Panc1 (cell line): Measurements from ENCODE around the gene FAM184B. TPM values are rescaled to one million over a fixed set of nuclear protein-coding genes. Genes with fewer than 3 reads are reported as not detected.

ENCODE experiments used
- ATAC-seq: fragments of 200-7000 bp; cut with Tn5 transposase; 2 replicates; pipeline ENCODE4 v1.9.1; 2020; ENCODE audit warnings: mild to moderate bottlenecking, moderate library complexity
- BruUV-seq: library from RNA; stranded (reverse); fragments of 400-500 nt; replicated peaks from 2 replicates; lab custom pipeline; 2021; lab: Mats Ljungman, UMichigan
- CTCF ChIA-PET: fragments of 300-600 bp; sonication (Branson Sonifier 250); formaldehyde crosslinking; loops from one replicate; lab custom pipeline; 2022; ENCODE audit warnings: antibody characterized with exemption; lab: Charles Lee
- POLR2A ChIA-PET: fragments of 300-600 bp; sonication (Branson Sonifier 250); formaldehyde crosslinking; loops from one replicate; lab custom pipeline; 2022; ENCODE audit warnings: antibody characterized with exemption; lab: Charles Lee
- DNase-seq: peaks from one replicate; pipeline ENCODE4 v3.0.0-alpha.2; 2010; ENCODE audit warnings: low read depth, low spot score
- H3K27ac ChIP-seq: 2 replicates; pipeline ENCODE4 v1.5.1; 2011; ENCODE audit warnings: mild to moderate bottlenecking, low read length, inconsistent platforms
- H3K27me3 ChIP-seq: fragments of 200-500 bp; sonication (Bioruptor generic); 2 replicates; pipeline ENCODE4 v1.6.0; 2014; ENCODE audit warnings: low read length, inconsistent platforms; ENCODE audit not compliant: control insufficient read depth, insufficient read depth
- H3K36me3 ChIP-seq: fragments of 200-500 bp; sonication (Bioruptor generic); 2 replicates; pipeline ENCODE4 v1.5.1; 2014; ENCODE audit warnings: inconsistent platforms, mild to moderate bottlenecking, low read length, moderate library complexity; ENCODE audit not compliant: control insufficient read depth, insufficient read depth
- H3K4me1 ChIP-seq: 2 replicates; pipeline ENCODE4 v1.5.1; 2011; ENCODE audit warnings: inconsistent platforms, mild to moderate bottlenecking, low read length, moderate library complexity; ENCODE audit not compliant: control insufficient read depth, insufficient read depth
- H3K4me3 ChIP-seq, 2 experiments: 2 replicates each; pipeline ENCODE4 v1.5.1; 2011 to 2012; ENCODE audit warnings: low read depth in 2 of 2, low read length in 2 of 2, mild to moderate bottlenecking in 2 of 2, inconsistent platforms in 1 of 2, moderate library complexity in 1 of 2
- H3K9me3 ChIP-seq: fragments of 200-500 bp; sonication (Bioruptor generic); 2 replicates; pipeline ENCODE4 v1.5.1; 2014; ENCODE audit warnings: low read depth, mild to moderate bottlenecking, inconsistent platforms, low read length, moderate library complexity; ENCODE audit not compliant: control insufficient read depth, insufficient read depth
- POLR2AphosphoS5 ChIP-seq: IDR thresholded peaks from 2 replicates; pipeline ENCODE4 v1.6.1; 2012; ENCODE audit warnings: mild to moderate bottlenecking, low read depth, low read length, moderate library complexity
- SIN3A ChIP-seq: IDR thresholded peaks from 2 replicates; pipeline ENCODE4 v1.6.1; 2012; ENCODE audit warnings: low read depth, mild to moderate bottlenecking, low read length, moderate library complexity, borderline replicate concordance; ENCODE audit not compliant: insufficient read depth
- TCF7L2 ChIP-seq: IDR thresholded peaks from 2 replicates; pipeline ENCODE4 v1.6.1; 2011; ENCODE audit warnings: mild to moderate bottlenecking, low read depth, low read length, inconsistent platforms
- in situ Hi-C: cut with HindIII; loops from 2 replicates; pipeline ENCODE4 v1.10.0; 2016; ENCODE audit warnings: low sequenced_read_pairs, low pct_unique_long_range_greater_than_20kb
- intact Hi-C: fragments of 100-400 bp; cut with micrococcal nuclease; formaldehyde crosslinking; loops from one replicate; pipeline ENCODE4 v1.10.0; 2022; ENCODE audit not compliant: unreplicated experiment
- total RNA-seq: library from RNA; stranded (reverse); gene quantifications from one replicate; pipeline ENCODE4 v1.2.1, GENCODE V29; 2021; ENCODE audit not compliant: unreplicated experiment
- TF ChIP-seq, protein P1 (sequence below), 2 experiments: IDR thresholded peaks; 2 replicates each; pipeline ENCODE4 v1.6.1; 2011 to 2012; ENCODE audit warnings: low read depth in 2 of 2, control low read depth in 1 of 2, low read length in 1 of 2, mild to moderate bottlenecking in 1 of 2, moderate library complexity in 1 of 2; ENCODE audit not compliant: insufficient read depth in 1 of 2
- TF ChIP-seq, protein P2 (sequence below): fragments of 450-650 bp; IDR thresholded peaks from 2 replicates; pipeline ENCODE4 v1.5.1; 2017; ENCODE audit warnings: mild to moderate bottlenecking

FAM184B gene
- total RNA-seq, 1 experiment from 2014 or later = 0.03 TPM

DNA sequence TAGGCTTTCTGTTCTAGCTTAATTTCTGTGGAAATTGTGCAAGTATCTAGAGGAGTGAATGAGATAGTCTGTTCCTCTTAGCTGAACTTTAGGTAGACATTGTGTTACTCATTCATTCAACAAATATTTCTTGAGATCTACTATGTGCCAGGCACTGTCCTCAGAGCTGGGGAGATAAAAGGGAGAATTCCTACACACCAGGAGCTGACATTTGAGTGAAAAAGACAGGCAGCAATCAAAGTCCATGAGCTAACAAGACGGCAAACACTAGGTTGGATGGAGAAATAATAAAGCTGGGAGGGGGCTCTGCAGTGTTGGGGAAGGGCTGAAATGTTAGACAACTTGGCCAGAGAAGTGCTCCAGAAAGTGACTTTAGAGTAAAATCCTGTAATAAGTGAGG lies 86.9 kb downstream of the FAM184B start:
- Histone ChIP-seq H3K36me3 (no peaks in the 10 kb centered on the region), H3K27ac (no peak overlapping the region), H3K4me1 (no peaks in the 10 kb centered on the region), H3K9me3 (no peaks in the 10 kb centered on the region), H3K27me3 (no peaks in the 10 kb centered on the region), H3K4me3 (no peak overlapping the region)
- no peak for TF ChIP-seq POLR2AphosphoS5
- no peak for TF ChIP-seq TCF7L2
- TF ChIP-seq, protein P1, sequence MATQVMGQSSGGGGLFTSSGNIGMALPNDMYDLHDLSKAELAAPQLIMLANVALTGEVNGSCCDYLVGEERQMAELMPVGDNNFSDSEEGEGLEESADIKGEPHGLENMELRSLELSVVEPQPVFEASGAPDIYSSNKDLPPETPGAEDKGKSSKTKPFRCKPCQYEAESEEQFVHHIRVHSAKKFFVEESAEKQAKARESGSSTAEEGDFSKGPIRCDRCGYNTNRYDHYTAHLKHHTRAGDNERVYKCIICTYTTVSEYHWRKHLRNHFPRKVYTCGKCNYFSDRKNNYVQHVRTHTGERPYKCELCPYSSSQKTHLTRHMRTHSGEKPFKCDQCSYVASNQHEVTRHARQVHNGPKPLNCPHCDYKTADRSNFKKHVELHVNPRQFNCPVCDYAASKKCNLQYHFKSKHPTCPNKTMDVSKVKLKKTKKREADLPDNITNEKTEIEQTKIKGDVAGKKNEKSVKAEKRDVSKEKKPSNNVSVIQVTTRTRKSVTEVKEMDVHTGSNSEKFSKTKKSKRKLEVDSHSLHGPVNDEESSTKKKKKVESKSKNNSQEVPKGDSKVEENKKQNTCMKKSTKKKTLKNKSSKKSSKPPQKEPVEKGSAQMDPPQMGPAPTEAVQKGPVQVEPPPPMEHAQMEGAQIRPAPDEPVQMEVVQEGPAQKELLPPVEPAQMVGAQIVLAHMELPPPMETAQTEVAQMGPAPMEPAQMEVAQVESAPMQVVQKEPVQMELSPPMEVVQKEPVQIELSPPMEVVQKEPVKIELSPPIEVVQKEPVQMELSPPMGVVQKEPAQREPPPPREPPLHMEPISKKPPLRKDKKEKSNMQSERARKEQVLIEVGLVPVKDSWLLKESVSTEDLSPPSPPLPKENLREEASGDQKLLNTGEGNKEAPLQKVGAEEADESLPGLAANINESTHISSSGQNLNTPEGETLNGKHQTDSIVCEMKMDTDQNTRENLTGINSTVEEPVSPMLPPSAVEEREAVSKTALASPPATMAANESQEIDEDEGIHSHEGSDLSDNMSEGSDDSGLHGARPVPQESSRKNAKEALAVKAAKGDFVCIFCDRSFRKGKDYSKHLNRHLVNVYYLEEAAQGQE (IDR thresholded peaks at IDR 0.05; ENCODE audit: insufficient read depth in 1 of 2, low read depth in 2 of 2, low read length in 1 of 2) = no peak
- TF ChIP-seq, protein P2, sequence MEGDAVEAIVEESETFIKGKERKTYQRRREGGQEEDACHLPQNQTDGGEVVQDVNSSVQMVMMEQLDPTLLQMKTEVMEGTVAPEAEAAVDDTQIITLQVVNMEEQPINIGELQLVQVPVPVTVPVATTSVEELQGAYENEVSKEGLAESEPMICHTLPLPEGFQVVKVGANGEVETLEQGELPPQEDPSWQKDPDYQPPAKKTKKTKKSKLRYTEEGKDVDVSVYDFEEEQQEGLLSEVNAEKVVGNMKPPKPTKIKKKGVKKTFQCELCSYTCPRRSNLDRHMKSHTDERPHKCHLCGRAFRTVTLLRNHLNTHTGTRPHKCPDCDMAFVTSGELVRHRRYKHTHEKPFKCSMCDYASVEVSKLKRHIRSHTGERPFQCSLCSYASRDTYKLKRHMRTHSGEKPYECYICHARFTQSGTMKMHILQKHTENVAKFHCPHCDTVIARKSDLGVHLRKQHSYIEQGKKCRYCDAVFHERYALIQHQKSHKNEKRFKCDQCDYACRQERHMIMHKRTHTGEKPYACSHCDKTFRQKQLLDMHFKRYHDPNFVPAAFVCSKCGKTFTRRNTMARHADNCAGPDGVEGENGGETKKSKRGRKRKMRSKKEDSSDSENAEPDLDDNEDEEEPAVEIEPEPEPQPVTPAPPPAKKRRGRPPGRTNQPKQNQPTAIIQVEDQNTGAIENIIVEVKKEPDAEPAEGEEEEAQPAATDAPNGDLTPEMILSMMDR = no peak
- TF ChIP-seq SIN3A = no peak
- ChIA-PET POLR2A (no interaction called here), CTCF (no interaction called here)
- in situ Hi-C loops = no loop called here
- no peak for ATAC-seq
- DNase-seq = no peak
- intact Hi-C loops = no loop called here
- BruUV-seq = no TSS peak

DNA sequence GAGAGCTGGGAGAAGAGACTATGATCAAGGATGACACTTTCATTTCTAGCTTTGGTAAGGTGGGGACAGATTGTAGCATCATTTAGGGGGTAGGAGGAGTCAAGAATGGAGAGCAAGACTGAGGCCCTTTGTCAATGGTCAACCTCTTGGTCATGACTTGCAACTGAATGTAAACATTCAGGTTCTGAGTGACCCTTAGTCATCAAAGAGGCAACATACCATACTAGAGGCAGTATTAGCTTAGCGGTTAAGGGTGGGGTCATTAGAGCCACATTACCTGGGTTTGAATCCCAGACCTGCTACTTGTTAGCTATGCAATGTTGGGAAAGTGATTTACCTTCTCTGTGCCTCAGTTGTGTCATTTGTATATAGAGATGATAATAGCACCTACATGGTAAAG lies 90.5 kb downstream of the FAM184B start:
- DNase-seq (peak; percentile 15), ATAC-seq (no peak)
- no peak for TF ChIP-seq SIN3A
- Histone ChIP-seq H3K4me3 (no peak overlapping the region), H3K9me3 (no peaks in the 10 kb centered on the region), H3K27ac (no peak overlapping the region), H3K27me3 (no peaks in the 10 kb centered on the region), H3K36me3 (no peaks in the 10 kb centered on the region), H3K4me1 (no peaks in the 10 kb centered on the region)
- ChIA-PET CTCF (no interaction called here), POLR2A (interaction anchor here (0.6 kb wide), 1 partner anchor 77 kb away, joined by 3 read pairs; no protein-coding TSS in a partner anchor)
- in situ Hi-C loops (no loop called here), intact Hi-C loops (no loop called here)
- no TSS peak for BruUV-seq

DNA sequence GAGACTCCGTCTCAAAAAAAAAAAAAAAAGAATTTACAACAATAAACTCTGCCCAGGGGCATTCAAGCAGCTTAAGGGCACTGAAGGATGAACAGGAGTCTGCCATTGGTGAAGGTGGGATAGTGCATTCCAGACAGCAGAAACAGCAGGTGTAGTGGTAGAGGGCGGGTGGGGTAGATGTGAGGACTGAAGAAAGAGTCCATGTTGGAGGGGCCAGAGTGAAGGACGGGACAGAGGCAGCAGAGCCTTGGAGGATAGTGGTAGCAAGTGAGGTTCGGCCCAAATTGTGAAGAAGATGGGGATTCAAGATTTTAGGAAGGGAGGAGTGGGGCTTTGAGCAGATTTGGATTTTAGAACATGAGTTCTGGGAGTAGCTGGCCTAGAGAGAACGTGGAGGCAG lies 91.3 kb downstream of the FAM184B start:
- in situ Hi-C loops (no loop called here), intact Hi-C loops (no loop called here)
- no TSS peak for BruUV-seq
- no peak overlapping the region for H3K4me3 ChIP-seq
- H3K27ac ChIP-seq = no peak overlapping the region
- no peaks in the 10 kb centered on the region for H3K9me3 ChIP-seq
- ChIA-PET CTCF (no interaction called here), POLR2A (no interaction called here)
- H3K36me3 ChIP-seq = no peaks in the 10 kb centered on the region
- TF ChIP-seq, protein P1 (IDR thresholded peaks at IDR 0.05; ENCODE audit: insufficient read depth in 1 of 2, low read depth in 2 of 2, low read length in 1 of 2) = no peak
- ATAC-seq (no peak), DNase-seq (no peak)
- no peaks in the 10 kb centered on the region for H3K4me1 ChIP-seq
- H3K27me3 ChIP-seq = no peaks in the 10 kb centered on the region
